RPMI7951 (cell line): ENCODE data around the gene STAT6. TPM values are rescaled to one million over a fixed set of nuclear protein-coding genes. Genes with fewer than 3 reads are reported as not detected.

ENCODE experiments used
- DNase-seq: peaks from one replicate; pipeline ENCODE4 v3.0.0-alpha.2; 2012; ENCODE audit warnings: low read depth
- total RNA-seq: library from RNA; depleted of rRNA; stranded (reverse); fragments of >200 nt; shearing (Covaris generic); gene quantifications from 2 replicates; pipeline ENCODE4 v1.2.3, GENCODE V29; 2014

The STAT6 gene
- total RNA-seq, 1 experiment from 2014 or later = 33.0 TPM

DNA sequence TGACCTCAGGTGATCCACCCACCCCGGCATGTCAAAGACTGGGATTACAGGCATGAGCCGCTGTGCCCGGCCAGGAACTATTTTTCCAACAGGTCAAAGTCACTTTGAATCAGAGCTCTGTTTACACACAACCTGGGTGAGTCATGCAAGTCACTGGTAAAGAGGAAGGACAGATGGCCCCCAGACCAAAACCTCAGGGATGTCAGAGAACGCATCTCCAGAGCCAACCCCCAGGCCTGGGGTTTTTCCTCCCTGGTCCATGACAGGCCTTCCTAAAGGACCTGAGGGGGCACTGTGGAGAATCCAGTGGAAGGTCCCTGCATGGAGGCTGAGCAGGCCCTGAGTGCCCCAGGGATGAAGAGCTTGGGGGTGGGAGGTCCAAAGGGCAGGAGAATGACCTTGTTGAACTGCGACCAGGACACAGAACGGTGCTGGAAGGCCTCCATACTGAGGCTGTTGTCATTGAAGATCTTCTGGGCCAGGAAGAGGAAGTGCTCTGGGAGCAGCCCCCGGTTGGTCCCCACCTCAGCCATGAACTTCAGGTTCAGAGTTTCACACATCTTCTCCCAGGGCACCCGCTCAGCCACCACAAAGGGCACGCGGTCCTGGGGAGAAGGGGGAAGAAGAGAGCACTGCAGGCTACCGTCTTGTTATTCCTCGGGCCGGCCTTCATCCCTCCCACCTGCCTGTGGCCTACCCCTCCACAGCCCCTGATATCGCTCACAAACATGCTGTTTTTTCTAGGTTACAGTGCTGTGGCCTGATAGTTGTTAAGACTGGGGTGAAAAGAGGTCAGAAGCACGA, 9.1 kb downstream of the STAT6 start:
- no peak for DNase-seq

DNA sequence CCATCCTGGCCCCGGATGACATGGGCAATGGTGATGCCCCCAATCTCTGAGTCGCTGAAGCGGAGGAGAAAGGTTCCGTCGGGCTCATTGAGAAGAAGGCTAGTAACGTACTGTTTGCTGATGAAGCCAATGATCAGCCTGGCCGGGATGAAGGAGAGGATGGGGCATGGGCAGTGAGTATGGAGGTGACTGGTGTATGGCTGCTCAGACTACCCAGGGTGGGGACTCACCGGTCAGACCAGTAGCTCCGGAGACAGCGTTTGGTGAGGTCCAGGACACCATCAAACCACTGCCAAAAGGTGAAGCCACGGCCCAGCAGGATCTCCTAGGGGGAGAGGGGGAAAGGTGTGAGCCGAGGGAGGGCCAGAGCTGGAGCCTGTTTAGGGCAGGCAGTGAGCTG, 11.4 kb downstream of the STAT6 start:
- DNase-seq = no peak

DNA sequence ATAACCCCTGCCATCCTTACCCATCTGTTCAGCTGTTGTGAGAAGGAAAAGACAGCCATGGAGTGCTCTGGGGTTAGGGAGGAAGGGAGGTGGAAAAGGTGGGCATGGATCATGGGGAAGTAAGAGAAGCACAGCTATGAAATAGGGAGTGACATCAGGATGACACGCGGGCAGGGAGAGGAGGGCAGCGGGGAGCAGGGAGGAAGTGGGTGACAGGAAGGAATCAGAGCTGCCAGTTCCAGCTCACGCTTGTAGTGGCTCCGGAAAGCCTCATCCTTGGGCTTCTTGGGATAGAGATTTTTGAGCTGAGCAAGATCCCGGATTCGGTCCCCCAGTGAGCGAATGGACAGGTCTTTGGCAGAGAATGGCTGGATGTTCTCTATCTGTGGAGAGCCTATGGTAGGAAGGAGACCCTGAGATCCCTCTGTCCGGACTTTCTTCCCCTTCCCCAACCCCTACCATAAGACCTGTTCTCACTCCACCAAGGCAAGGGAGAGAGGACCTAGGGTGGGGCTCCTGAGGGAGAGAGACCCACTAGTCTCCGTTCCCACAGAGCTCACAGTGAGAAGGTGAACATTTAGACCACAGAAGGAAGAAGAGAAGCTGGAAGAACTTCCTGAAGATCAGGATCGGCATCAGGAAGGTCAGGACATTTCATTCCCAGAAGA, 12.0 kb downstream of the STAT6 start:
- no peak for DNase-seq

DNA sequence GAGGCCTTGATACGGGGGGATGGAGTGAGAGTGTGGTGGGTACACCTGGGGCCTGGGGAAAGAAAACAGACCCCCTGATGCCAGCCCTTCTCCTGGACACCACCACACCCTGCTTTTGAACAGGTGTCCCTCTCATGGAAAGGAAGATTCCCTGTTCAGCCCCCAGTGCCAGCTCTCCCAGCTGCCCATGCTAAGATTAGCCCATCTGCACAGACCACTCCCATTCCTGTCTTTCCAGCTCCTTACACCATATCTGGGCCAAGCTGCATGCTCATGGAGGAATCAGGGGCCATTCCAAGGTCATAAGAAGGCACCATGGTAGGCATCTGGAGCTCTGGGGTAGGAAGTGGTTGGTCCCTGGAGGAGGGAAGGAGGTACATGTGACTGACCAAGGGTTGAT, 12.6 kb downstream of the STAT6 start:
- no peak for DNase-seq

DNA sequence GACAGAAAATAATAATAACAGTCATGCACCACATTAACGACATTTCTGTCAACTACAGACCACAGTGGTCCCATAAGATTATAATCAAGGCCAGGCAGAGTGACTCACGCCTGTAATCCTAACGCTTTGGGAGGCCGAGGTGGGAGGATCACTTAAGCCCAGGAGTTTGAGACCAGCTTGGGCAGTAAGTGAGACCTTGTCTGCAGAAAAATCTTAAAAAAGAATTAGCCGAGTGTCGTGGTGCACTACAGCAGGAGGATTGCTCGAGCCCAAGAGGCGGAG, 13.7 kb downstream of the STAT6 start:
- no peak for DNase-seq

DNA sequence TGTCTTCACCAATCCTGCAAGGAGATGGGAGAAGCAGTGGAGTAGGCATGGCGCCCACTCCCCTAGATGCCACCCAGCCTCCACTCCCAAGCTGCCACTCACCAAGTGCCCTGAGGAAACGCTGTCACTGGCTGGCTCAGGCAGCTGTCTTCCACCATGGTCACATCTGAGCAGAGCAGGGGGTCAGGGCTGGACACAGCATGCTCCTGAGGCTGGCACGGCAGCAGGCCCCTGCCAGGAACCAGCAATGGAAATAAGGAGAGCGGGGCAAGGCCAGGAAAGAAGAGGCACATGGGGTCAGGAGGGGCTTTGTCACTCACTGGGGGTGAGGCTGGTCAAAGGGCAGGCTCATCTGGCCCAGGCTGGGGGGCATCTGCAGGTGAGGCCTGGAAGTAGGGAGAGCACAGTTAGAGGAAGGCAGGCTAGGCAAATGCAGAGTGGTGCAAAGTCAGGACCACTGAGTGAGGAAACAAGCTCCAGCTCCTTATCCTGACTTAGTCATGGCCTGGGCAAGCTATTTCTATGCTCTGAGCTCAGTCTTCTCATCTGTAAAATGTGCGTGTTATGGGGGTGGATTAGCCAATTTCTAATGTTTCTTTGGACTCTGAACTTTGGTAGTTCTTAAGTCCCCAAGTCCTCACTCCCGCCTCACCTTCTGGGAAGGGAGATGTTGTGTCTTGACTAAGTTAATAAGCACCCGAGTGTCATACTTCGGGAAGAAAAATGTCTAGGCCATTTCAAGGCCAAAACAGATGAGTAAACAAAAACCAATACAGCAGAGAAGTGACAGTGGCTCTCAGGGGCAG, 14.2 kb downstream of the STAT6 start:
- no peak for DNase-seq

DNA sequence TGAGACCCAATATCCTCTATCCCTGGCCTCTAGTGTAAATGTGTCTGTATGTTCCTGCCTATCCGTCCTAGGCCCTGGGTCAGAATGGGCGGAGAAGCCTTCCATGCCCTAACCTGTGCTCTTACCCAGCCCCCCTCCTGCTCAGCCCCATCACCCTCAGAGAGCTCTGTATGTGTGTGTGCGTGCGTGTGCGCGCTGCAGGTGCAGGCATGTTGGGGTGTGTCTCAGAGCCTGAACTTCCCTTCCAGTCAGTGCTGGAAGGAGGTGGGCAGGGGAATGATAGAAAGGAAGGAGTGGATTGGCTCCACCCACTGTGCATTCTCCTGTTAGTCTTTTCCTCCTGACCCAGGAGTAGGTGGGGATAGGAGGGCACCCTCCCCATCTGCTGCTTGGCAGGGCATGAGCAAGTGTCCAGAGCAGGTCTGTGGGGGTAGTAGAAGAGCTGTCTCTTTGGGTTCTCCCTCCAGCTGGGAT, 15.0 kb downstream of the STAT6 start:
- no peak for DNase-seq

DNA sequence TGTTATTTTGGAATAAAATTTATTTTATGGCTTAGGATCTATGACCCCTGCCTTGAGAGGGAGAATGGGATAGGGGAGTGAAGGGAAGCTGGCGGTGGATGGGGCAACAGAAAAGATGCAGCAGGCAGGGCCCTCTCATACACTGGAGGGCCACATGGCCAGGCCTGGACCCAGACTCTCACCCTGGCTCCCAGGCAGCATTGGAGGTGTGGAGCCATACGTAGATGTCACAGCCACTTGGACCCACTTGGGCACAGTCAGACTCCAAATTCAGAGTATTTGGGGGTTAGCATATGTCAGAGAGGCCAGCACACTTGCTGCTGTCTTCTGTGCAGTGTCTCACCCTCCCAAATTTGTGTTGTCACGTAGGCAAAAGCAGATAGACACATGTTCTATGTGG, 15.7 kb downstream of the STAT6 start:
- DNase-seq = no peak

DNA sequence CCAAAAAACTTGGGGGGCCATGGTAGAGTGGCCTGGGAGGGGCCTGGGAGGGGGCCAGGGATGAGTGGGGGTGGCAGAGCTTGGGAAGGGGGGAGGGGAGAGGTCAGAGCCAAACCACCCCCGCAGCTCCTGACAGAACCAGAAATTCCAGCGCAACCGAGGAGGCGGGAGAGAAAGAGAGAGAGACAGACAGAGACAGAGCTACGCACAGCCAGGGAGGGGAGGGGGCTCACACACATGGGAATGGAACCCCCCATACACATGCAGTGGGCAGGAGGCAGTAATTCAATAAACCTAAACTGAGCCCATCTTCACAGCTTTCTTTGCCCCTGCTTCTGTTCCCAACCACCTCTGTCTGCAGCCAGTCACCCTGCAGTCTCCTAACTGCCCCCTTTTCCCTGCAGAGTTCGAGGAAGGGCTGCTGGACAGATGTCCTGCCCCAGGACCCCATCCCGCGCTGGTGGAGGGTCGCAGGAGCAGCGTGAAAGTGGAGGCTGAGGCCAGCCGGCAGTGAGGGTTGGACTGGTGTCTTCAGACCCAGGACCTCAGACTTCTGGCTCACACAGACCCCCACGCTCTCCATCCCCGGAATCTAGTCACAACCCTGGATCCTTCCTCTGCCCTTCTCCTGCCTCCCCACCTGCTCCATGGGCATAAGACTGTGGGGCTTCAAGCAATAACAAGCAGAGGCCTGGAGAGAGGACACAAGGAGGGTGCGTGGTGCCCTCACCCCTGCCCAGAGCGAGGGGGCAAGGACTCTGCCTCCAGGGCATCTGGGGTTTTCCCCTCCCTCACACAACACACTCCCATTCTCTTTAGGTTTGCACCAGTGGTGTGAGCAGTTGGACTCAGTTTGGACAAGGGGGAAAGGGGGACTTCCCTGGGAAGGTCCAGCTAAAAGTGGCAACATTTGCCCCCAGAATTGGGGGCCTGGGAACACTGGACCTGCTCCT, 16.7 kb downstream of the STAT6 start:
- no peak for DNase-seq

DNA sequence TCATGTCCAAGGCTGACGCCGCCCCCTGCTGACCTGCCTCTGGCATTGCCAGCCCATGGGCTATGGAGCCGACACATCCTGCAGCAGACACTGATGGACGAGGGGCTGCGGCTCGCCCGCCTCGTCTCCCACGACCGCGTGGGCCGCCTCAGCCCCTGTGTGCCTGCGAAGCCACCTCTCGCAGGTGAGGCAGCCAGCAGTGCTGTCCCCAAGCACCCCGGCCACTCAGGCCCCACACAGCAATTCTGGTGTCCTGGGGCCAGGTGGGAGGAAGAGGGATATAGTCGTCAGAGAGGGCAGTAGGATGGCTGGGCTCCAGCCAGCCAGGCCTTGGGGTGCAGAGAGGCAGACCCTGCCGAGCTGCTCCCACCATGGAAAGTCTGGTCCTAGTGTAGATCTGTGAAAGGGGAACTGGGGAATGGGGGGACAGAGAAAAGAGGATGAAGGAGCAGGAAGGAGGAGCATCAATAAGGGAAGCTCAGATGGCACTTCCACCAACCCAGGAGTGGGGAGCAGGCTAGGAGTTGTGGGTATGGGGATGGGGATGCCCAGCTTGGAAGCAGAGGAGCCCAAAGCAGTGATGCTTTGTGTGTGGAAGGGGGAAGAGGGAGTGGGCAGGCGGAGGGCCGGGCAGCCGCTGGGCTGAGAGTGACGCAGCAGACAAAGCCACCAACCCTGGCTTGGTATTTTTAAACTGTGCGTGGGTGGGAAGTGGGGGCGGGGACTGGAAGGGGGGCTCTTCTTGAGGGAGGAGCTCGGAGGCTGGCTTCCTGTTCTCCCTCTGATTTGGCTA, 17.6 kb downstream of the STAT6 start:
- no peak for DNase-seq

DNA sequence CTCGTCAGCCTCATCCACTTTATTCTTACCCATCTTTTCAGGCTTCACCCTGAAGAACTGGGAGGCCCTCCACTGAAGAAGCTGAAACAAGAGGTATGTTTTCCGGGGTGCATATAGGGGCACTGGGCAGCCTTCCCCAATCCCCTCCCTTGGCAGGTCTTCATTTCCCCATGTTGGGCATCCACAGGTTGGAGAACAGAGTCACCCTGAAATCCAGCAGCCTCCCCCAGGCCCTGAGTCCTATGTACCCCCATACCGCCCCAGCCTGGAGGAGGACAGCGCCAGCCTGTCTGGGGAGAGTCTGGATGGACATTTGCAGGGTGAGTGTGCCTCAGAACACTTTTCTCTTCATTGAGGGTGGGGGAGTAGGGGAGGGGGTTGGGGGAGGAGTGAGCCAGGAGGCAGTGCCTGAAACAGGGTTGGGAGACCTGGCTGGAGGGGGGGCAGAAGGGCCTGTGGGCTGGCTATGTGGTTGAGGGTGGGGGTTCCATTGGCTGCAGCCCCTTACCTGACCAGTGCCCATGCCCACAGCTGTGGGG, 18.2 kb downstream of the STAT6 start:
- DNase-seq = no peak

DNA sequence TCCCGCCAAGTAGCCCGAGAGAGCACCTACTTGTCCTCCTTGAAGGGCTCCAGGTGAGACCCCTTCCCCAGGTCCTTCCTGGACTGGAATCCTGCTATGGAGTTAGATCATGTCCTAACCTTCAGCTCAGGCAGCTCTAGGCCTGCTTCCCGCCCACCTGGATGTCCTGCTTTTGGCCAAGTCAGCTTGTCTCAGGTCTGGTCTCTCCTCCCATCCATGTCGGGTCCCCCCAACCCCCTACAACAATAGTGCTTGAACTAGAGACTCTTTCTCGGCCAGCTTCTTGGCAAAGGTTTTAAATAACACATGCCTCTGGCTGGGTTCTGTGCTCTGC, 18.7 kb downstream of the STAT6 start:
- no peak for DNase-seq

DNA sequence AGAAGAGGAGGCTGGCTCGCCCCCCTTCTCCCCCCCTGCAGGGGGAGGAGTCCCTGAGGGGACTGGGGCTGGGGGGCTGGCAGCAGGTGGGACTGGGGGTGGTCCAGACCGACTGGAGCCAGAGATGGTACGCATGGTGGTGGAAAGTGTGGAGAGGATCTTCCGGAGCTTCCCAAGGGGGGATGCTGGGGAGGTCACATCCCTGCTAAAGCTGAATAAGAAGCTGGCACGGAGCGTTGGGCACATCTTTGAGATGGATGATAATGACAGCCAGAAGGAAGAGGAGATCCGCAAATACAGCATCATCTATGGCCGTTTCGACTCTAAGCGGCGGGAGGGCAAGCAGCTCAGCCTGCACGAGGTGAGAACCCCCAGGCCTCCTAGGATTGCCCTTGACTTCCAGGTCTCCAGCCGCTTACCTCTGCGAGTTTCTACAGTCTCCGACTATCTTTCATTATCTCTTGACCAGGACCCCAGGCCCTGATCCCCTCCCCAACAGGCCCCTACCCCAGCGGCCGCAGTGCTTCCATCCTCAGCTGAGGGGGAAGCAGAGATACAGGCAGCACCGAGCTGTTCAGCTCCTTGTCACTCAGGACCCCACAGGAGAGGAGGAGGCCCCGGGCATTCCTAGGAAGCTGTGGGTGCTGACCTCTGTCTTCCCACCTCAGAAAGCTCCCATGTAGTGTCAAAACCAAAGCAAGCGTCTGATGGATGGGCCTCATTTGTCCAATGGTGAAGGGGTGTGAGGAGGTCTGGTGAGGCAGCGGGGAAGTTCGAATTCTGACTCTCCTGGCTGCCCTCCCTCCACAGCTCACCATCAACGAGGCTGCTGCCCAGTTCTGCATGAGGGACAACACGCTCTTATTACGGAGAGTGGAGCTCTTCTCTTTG, 19.3 kb downstream of the STAT6 start:
- DNase-seq = no peak

DNA sequence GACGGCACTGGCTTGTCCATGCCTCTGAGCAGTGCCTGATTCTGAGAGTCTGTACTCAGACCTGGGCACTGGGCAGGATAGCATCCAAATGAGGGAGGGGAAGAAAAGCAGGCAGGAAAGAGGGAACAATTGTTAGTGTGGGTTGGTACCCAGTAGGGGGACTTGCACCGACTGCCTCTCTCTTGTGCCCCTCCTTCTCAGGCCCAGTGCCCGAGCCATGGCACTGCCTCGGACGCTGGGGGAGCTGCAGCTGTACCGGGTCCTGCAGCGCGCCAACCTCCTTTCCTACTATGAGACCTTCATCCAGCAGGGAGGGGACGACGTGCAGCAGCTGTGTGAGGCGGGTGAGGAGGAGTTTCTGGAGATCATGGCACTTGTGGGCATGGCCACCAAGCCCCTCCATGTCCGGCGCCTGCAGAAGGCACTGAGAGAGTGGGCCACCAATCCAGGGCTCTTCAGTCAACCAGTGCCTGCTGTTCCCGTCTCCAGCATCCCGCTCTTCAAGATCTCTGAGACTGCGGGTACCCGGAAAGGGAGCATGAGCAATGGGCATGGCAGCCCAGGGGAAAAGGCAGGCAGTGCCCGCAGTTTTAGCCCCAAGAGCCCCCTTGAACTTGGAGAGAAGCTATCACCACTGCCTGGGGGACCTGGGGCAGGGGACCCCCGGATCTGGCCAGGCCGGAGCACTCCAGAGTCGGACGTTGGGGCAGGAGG, 20.1 kb downstream of the STAT6 start:
- DNase-seq = no peak

DNA sequence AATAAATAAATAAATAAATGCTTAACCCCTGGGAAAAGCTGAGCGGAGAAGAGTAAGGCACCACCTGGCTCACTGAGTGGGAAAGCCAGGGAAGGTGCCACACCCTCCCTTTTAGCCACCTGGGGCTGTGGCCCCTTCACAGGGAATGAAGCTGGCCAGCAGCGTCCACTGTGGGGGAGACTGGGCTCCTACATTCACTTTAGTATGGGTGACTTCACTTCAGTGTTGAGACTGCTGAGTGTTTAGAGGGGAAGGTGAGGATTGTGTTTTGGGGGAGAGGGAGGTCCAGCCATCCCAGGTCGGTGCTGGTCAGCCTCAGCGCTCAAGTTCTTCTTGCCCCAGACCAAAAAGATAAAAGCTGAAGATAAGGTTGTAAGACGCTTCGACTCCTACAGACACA, 20.7 kb downstream of the STAT6 start:
- no peak for DNase-seq

DNA sequence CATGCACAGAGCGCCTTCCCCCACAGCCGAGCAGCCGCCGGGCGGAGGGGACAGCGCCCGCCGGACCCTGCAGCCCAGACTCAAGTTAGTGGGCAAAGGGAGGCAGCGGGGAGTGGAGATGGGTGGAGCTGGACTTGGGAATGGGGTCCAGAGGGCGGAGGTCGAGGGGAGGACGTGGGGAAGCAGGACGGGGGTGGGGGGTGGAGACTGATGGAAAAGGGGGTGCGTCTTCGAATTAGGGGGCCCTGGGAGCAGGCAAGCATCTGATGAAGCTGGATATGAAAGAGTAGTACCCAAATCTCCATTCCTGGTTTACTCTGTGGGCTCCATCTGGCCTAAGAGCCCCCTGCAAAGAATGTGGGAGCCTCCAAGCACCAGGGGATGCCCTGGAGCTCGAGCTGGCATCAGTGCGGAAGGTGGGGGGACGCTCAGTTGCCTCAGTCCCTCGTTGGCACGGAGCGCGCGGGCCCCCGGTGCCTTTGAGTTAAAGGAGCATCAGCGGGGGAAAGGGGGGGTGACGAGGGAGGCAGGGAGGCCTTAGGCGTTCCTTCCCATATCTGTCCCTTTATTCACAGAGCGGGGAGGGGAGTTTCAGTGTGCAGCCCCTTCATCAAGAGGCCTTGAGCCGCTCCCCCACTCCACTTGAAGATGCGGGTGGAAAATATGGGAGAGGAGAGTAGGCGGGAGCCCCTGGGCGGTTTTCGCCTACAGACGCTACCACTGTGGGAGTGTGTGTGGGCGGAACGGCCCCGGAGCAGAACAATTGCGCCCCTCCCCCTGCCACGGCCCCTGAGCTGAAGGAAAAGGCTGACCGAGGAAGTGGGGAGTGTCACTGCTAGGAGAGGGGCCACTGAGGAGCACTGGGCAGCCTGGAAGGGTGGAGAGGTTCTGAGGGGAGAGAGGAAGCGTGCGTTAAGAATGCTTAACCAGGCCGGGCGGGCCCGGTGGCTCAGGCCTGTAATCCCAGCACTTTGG, 21.6 kb downstream of the STAT6 start:
- DNase-seq = peak; percentile 79

DNA sequence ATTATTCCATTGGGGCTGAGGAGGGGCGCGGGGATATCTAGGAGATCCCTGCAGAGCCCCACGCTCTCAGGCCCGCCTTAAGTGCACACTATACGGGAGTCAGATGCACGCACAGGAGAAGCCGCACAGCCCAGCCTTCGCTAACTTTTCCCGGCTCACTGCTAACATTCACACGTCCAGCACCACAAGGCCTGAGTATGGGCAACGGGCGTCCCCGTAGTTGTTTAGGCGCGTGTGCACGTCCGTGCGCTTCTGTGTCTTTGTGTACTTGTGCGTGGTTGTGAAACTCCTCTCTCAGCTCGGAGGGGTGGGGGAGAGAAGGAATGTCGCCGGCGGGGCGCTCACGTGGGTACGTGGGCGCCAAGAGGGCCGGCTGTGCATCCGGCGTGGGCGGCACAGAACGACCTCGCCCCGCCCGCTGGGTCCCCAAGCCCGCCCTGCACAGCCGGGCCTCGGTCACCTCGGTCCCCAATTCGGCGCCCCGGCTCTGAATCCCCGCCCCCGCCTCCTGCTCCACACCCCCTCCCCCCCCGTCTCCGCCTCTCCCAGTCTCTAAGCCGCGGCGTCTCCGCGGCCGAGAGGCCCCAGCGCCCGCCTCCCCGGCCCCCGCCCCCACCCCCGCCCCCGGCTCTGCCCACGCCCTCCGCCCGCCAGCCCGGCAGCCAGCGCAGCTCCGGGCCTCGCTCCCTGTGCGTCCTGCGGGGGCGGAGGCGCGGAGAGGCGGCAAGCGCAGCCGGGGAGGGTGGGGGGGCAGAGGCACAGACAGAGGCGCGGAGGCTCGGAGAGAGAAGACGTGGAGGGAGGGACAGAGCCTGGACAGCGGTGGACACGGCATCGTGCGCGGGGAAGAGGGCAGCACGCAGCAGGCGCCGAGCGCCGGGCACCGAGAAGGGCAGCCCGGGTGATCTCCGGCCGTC, 22.6 kb downstream of the STAT6 start, which contains the start of gene NAB2:
Gene NAB2, plus strand, starts transcription at position 761 of the 917 bp plus-strand sequence. CDS start 158 bp downstream, outside the sequence.
- peak; percentile 94 for DNase-seq
